Activated CD4-positive, alpha-beta T cell treated with anti-CD3 and anti-CD28 coated beads, Interleukin-2, amount 10 ng/mL, durations not matched to agents 7 days and 5 days (primary cell): ENCODE results near the gene SLC8B1. TPM values are rescaled to one million over a fixed set of nuclear protein-coding genes. Genes with fewer than 3 reads are reported as not detected.

Experiments
- CTCF ChIA-PET: fragments of 350-600 bp; sonication (Branson Sonifier 250); formaldehyde crosslinking; loops from one replicate; lab custom pipeline; 2021; ENCODE audit warnings: antibody characterized with exemption; lab: Charles Lee
- POLR2A ChIA-PET: fragments of 350-600 bp; sonication (Branson Sonifier 250); formaldehyde crosslinking; loops from one replicate; lab custom pipeline; 2021; ENCODE audit warnings: antibody characterized with exemption; lab: Charles Lee
- DNase-seq: peaks from one replicate; pipeline ENCODE4 v3.0.0-alpha.2; 2020
- H3K27ac Mint-ChIP-seq: one replicate; pipeline ENCODE4 v1.8.0; 2021; ENCODE audit warnings: mild to moderate bottlenecking, moderate library complexity, mixed read lengths
- H3K27me3 Mint-ChIP-seq: one replicate; pipeline ENCODE4 v1.8.0; 2021; ENCODE audit warnings: mixed read lengths
- H3K36me3 Mint-ChIP-seq: one replicate; pipeline ENCODE4 v1.8.0; 2021; ENCODE audit warnings: low read depth, mixed read lengths
- H3K4me1 Mint-ChIP-seq: one replicate; pipeline ENCODE4 v1.8.0; 2021; ENCODE audit warnings: mixed read lengths
- H3K4me3 Mint-ChIP-seq: one replicate; pipeline ENCODE4 v1.8.0; 2021; ENCODE audit warnings: mild to moderate bottlenecking, moderate library complexity, mixed read lengths
- H3K9me3 Mint-ChIP-seq: one replicate; pipeline ENCODE4 v1.8.0; 2021; ENCODE audit warnings: mixed read lengths
- microRNA-seq: library from miRNA; unstranded; fragments of <30 nt; microRNA quantifications from one replicate; pipeline ENCODE4 v1.2.0, GENCODE V29; 2021; ENCODE audit warnings: borderline microRNAs expressed, borderline replicate concordance
- total RNA-seq, 2 experiments: library from RNA; stranded (reverse); gene quantifications; one replicate each; pipeline ENCODE4 v1.2.3, GENCODE V29; 2021

The SLC8B1 gene
- total RNA-seq, 2 experiments from 2014 or later = 27.7 to 33.2 TPM

DNA sequence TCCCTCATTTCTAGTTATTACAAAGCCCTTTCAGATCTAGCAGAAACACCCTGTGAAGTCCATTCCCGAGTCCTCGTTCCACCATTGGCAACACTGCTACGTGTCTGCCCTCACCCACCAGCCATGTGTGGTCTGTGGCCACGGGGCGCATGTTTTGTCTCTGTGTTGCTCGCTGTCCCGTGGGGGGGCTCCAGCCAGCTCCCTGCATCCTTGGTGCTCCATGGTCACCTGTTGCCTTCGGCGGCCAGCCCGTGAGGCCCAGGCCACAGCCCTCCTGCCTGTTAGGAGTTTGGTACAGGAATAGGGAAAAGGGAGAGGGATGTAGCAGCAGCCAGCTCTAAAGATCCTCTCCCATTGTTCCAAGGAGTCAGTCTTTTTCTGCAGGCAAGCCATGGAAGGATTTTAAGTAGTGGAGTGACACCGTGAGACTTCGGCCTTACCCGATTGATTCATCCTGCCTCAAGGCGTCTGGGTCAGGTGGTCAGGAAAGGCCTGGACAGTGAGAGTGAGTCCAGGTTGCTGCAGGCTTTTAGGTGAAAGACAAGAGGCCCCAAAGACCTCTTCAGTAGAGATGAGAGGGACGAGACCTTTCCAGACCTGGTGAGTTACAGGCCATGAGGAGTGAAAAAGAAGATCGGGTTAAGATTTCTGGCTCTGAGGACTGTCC is 83.4 kb downstream of the SLC8B1 start:
- H3K27ac Mint-ChIP-seq = no peak overlapping the region
- peaks cover 13% of the 10 kb centered on the region for H3K9me3 Mint-ChIP-seq
- ChIA-PET POLR2A (no interaction called here), CTCF (interaction anchor here (0.6 to 1.5 kb wide), 4 partner anchors 13 to 150 kb away, joined by 3 to 4 read pairs (median 3); no protein-coding TSS in a partner anchor)
- H3K4me3 Mint-ChIP-seq = no peak overlapping the region
- no peaks in the 10 kb centered on the region for H3K4me1 Mint-ChIP-seq
- peaks cover 23% of the 10 kb centered on the region for H3K36me3 Mint-ChIP-seq
- no peaks in the 10 kb centered on the region for H3K27me3 Mint-ChIP-seq
- no peak for DNase-seq

DNA sequence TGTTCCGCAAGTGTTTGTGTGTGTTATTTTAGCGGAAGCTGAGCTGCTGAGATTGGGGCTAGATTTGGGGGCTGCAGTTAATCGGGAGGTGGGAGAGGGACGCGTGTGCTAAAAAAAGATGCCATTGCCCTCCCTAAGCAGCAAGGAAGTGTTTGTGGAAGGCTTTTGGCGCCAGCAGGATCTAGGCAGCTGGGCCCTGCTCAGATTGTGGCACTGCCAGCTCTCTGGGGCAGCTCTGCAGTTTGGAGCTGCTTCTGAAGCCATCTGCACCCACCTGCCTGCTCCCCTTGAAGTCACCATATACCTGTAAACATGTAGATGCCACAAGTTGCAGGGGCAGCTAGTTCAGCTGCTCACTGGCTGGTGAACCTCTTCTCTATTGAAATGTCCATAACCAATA is 84.9 kb downstream of the SLC8B1 start:
- Mint-ChIP-seq H3K36me3 (peaks cover 22% of the 10 kb centered on the region), H3K27ac (no peak overlapping the region), H3K4me3 (no peak overlapping the region), H3K27me3 (no peaks in the 10 kb centered on the region), H3K9me3 (peaks cover 13% of the 10 kb centered on the region), H3K4me1 (no peaks in the 10 kb centered on the region)
- no peak for DNase-seq
- ChIA-PET CTCF (interaction anchor here (1.2 to 2.2 kb wide), 3 partner anchors 8 to 27 kb away, joined by 4 read pairs; no protein-coding TSS in a partner anchor), POLR2A (no interaction called here)

DNA sequence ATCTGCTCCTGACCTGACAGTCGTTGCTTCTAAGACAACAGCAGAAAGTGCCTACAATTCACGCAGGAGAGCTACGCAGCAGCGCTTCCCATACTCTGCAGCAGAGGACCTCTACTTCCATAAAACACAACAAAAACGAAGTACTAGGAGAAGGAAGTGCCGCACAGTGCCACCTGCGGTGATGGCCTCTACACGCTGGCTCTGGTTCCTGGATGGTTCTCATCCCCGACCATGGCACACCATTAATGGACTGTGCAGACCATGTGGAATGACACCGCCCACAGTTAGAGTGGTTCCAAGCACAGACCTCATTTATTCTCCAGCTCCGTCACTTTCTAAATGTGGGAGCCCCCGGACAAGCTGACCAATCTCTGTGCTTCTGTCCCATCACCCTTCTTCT is 85.4 kb downstream of the SLC8B1 start:
- H3K4me3 Mint-ChIP-seq = no peak overlapping the region
- POLR2A ChIA-PET = no interaction called here
- H3K9me3 Mint-ChIP-seq = peaks cover 13% of the 10 kb centered on the region
- H3K27ac Mint-ChIP-seq = no peak overlapping the region
- H3K27me3 Mint-ChIP-seq = no peaks in the 10 kb centered on the region
- H3K4me1 Mint-ChIP-seq = no peaks in the 10 kb centered on the region
- H3K36me3 Mint-ChIP-seq = peaks cover 17% of the 10 kb centered on the region
- DNase-seq = no peak
- CTCF ChIA-PET = interaction anchor here (1.2 to 2.2 kb wide), 3 partner anchors 8 to 27 kb away, joined by 4 read pairs; no protein-coding TSS in a partner anchor

DNA sequence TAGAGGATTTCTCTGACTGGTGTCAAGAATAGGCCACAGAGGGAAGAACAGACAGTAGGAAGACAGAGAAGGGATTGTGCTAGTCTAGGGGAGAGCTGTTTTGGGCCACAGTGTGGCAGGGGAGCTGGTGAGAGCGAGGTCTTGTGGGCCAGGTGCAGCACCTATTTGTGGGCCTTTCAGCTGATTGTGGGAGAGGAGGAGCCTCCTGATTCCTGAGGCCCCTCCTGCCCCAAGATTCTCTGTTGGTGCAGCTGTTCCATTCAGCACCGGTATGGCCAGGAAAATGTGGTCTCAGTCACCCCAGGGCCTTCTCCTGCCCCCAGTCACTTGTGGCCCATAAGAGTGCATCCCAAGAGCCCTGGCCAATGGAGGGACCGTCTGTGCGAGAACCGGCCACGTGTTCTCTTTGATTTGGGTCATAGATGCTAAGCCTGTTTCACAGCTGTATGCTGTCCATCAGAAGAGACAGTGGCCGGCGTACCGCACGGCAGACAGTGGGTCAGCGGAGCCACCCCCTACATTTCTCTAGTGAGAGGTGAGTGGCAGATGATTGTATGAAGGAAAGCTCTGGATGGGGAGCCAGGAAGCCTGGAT is 86.0 kb downstream of the SLC8B1 start:
- DNase-seq = no peak
- Mint-ChIP-seq H3K36me3 (peaks cover 12% of the 10 kb centered on the region), H3K4me3 (no peak overlapping the region), H3K4me1 (no peaks in the 10 kb centered on the region), H3K27ac (no peak overlapping the region), H3K27me3 (no peaks in the 10 kb centered on the region), H3K9me3 (peaks cover 11% of the 10 kb centered on the region)
- CTCF ChIA-PET = interaction anchor here (1.2 to 2.2 kb wide), 3 partner anchors 9 to 26 kb away, joined by 4 read pairs; no protein-coding TSS in a partner anchor
- POLR2A ChIA-PET = no interaction called here

Small RNAs within 50 kb of the gene (microRNA-seq; reads per million reads assigned to microRNA genes)
- not detected for gene MIR6762

Other genes with a start within 250 kb of the SLC8B1 start
- under 1 TPM; 0.20 to 0.40 TPM for gene RASAL1, start 199.3 kb downstream of the SLC8B1 start, total RNA-seq
- under 1 TPM; 0.37 to 0.42 TPM for gene CFAP73, start 185.4 kb downstream of the SLC8B1 start, total RNA-seq
- gene DDX54, start 149.6 kb downstream of the SLC8B1 start, total RNA-seq = 10 to 100 TPM; 65.6 to 72.0 TPM
- gene RITA1, start 149.4 kb downstream of the SLC8B1 start, total RNA-seq = 10 to 100 TPM; 17.0 to 18.0 TPM
- 10 to 100 TPM; 18.6 to 20.9 TPM for gene TPCN1, start 113.6 kb downstream of the SLC8B1 start, total RNA-seq
- 10 to 100 TPM; 12.7 to 15.3 TPM for gene PLBD2, start 23.5 kb upstream of the SLC8B1 start, total RNA-seq
- gene SDS, start 68.8 kb upstream of the SLC8B1 start, total RNA-seq = not detected
- 1 to 10 TPM; 3.6 to 4.5 TPM for gene SDSL, start 87.3 kb upstream of the SLC8B1 start, total RNA-seq
- not detected for gene LHX5, start 136.8 kb upstream of the SLC8B1 start, total RNA-seq